ENCODE data around the gene SLC32A1.

SLC32A1 gene

GRCh38 chr20:38723848-38724625, at the start of gene SLC32A1:
TSS of gene SLC32A1 (plus strand) at chr20:38724486. CDS start at chr20:38724725, 239 bp downstream.
- no peak for DNase-seq

- no peak for DNase-seq
Observed at GRCh38 chr20:38674765-38675133, 49.5 kb upstream of the SLC32A1 start.

- DNase-seq: no peak
Observed at GRCh38 chr20:38676576-38676975, 47.7 kb upstream of the SLC32A1 start.

GRCh38 chr20:38680500-38681306, 43.6 kb upstream of the SLC32A1 start:
- no peak for DNase-seq

- DNase-seq: no peak
Observed at GRCh38 chr20:38685271-38685670, 39.0 kb upstream of the SLC32A1 start.

GRCh38 chr20:38685853-38686473, 38.3 kb upstream of the SLC32A1 start:
- DNase-seq: peak; percentile 38

- DNase-seq: peak; percentile 28
Observed at GRCh38 chr20:38692436-38693411, 31.6 kb upstream of the SLC32A1 start.

GRCh38 chr20:38697306-38697705, 27.0 kb upstream of the SLC32A1 start:
- no peak for DNase-seq

GRCh38 chr20:38698541-38698940, 25.7 kb upstream of the SLC32A1 start:
- no peak for DNase-seq

GRCh38 chr20:38700141-38700540, 24.1 kb upstream of the SLC32A1 start:
- DNase-seq: no peak

GRCh38 chr20:38700926-38701325, 23.4 kb upstream of the SLC32A1 start:
- no peak for DNase-seq

GRCh38 chr20:38703526-38703925, 20.8 kb upstream of the SLC32A1 start:
- DNase-seq: no peak

- DNase-seq: no peak
Observed at GRCh38 chr20:38704136-38704535, 20.1 kb upstream of the SLC32A1 start.

- no peak for DNase-seq
Observed at GRCh38 chr20:38706509-38706908, 17.8 kb upstream of the SLC32A1 start.

GRCh38 chr20:38714308-38714707, 10.0 kb upstream of the SLC32A1 start:
- DNase-seq: no peak

- DNase-seq: no peak
Observed at GRCh38 chr20:38715646-38716045, 8.6 kb upstream of the SLC32A1 start.

GRCh38 chr20:38722683-38723016, 1.6 kb upstream of the SLC32A1 start:
- DNase-seq: no peak

GRCh38 chr20:38723017-38723847, 1.1 kb upstream of the SLC32A1 start:
- no peak for DNase-seq

- no peak for DNase-seq
Observed at GRCh38 chr20:38724626-38725147, 401 bp downstream of the SLC32A1 start.

GRCh38 chr20:38725148-38725901, 1.0 kb downstream of the SLC32A1 start:
- no peak for DNase-seq

All from NCI-H1048 (cell line).